B cell (primary cell): ENCODE results near the gene EMB.

Source experiments
- CTCF ChIP-seq: fragments of 200-600 bp; IDR thresholded peaks from one replicate; pipeline ENCODE4 v1.8.0; 2022; ENCODE audit warnings: antibody characterized with exemption, mild to moderate bottlenecking
- EZH2 ChIP-seq: IDR thresholded peaks from 2 replicates; pipeline ENCODE4 v1.6.1; 2012; ENCODE audit warnings: borderline replicate concordance, low read depth, mild to moderate bottlenecking, moderate library complexity, low read length; ENCODE audit not compliant: insufficient read depth, poor library complexity, severe bottlenecking

- TF ChIP-seq EZH2 (no peak), CTCF (no peak)
Observed at GRCh38 chr5:50476549-50476948, 35.5 kb upstream of the EMB start.
